Body of pancreas (tissue), 4 donors: ENCODE measurements around the gene KIAA0232. TPM values are rescaled to one million over a fixed set of nuclear protein-coding genes. Genes with fewer than 3 reads are reported as not detected.

ENCODE experiments used
- ATAC-seq: fragments of 150-250 bp; one replicate; pipeline ENCODE4 v1.9.1; 2016
- DNase-seq, 4 donors: peaks; one replicate each; pipeline ENCODE4 v3.0.0-alpha.2; 2019
- H3K27ac ChIP-seq, 4 donors: fragments of 200-600 bp; sonication (generic); 1 replicate in 3 of 4; 2 replicates in 1 of 4; pipeline versions ENCODE4 v1.5.1 to v1.6.1; 2016 to 2019; ENCODE audit warnings: mild to moderate bottlenecking in 1 of 4, mixed read lengths in 1 of 4, moderate library complexity in 1 of 4
- H3K27me3 ChIP-seq, 2 donors: fragments of 200-600 bp; sonication (generic); one replicate each; pipeline ENCODE4 v1.6.0; 2016; ENCODE audit warnings: mild to moderate bottlenecking in 1 of 2
- H3K36me3 ChIP-seq, 2 donors: fragments of 200-600 bp; sonication (generic); replicated peaks in 1 of 2; 2 replicates each; pipeline ENCODE4 v1.5.1; 2016; ENCODE audit warnings: low read depth in 2 of 2; ENCODE audit not compliant: insufficient read depth in 1 of 2
- H3K4me1 ChIP-seq: fragments of 200-600 bp; sonication (generic); one replicate; pipeline ENCODE4 v1.6.0; 2016
- H3K4me3 ChIP-seq, 2 donors: fragments of 200-600 bp; sonication (generic); 1 replicate in 1 of 2; 2 replicates in 1 of 2; pipeline ENCODE4 v1.5.1; 2016 to 2019
- H3K9me3 ChIP-seq, 3 donors: fragments of 200-600 bp; sonication (generic); 1 replicate in 2 of 3; 2 replicates in 1 of 3; pipeline ENCODE4 v1.5.1; 2016
- POLR2A ChIP-seq, 3 donors: fragments of 450-650 bp; IDR thresholded peaks; one replicate each; pipeline ENCODE4 v1.6.1; 2016; ENCODE audit warnings: antibody characterized with exemption in 3 of 3, mild to moderate bottlenecking in 2 of 3
- WGBS, 2 donors: methylation state at CpG; one replicate each; pipeline ENCODE4 v1.1.5; 2017; 5-methylcytosine and 5-hydroxymethylcytosine counted together
- intact Hi-C: fragments of 100-400 bp; cut with DNase I; formaldehyde crosslinking; loops from one replicate; pipeline ENCODE4 v1.15.1; 2023
- total RNA-seq, 2 donors: library from RNA; depleted of rRNA; stranded (reverse); fragments of >200 nt; gene quantifications; one replicate each; pipeline ENCODE4 v1.1.0, GENCODE V29; 2016
- TF ChIP-seq, protein P1 (sequence below), 7 experiments: fragments of 450-650 bp in 4 of 7; fragments of 200-600 bp in 3 of 7; sonication (generic) in 3 of 7; IDR thresholded peaks; one replicate each; pipeline ENCODE4 v1.5.1; 2016 to 2019; ENCODE audit warnings: antibody characterized with exemption in 7 of 7

The KIAA0232 gene
- total RNA-seq, 2 donors from 2014 or later = 9.6 to 15.0 TPM

DNA sequence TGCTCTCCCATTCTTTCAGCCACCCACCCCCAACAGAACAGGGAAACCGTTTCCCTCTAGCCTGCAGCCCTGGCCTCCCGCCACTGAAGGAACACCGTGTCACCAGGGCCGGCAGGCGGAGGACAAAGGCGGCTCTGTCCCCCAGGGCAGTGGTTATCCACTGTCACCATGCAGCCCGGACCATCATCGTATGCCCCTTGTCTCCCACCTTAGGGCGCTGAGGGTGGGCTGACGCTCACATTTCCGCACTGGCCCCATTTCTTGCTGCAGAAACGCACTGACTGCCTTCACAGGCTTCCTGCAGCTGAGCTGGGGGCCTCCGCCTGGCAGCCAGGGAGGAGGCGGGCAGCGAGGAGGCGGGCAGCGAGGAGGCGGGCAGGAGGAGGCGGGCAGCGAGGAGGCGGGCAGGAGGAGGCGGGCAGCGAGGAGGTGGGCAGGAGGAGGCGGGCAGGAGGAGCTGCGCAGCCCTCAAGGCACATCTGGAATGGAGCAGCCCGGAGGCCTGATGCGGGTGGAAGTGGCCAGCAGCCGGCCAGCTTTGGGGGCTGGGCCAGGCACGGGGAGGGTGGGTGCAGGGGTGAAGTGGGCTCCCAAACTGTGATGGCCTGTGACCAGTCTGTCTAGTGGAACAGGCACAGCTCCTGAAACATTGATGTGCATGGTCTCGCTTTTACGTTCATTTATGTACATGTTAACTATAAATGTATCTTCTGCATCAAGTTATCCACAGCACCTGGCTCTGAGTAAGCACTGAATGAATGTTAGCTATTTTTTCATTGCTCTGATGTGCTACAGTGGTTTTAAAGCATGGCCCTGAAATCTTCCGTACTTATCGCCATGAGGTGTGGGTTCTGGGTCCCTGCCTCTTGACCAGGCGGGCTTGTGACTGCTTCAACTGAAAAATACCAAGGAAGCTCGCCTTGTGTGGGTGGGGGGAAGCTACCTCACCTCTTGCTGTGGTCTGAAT, 20.6 kb upstream of the KIAA0232 start:
- WGBS, 2 donors = 54 to 70% methylated on average over 27 to 35 of the region's 35 CpGs
- no peaks in the 10 kb centered on the region for H3K4me1 ChIP-seq
- TF ChIP-seq POLR2A (IDR thresholded peaks at IDR 0.05) = peak in 1 of 3 donors; percentile 17
- TF ChIP-seq, protein P1, sequence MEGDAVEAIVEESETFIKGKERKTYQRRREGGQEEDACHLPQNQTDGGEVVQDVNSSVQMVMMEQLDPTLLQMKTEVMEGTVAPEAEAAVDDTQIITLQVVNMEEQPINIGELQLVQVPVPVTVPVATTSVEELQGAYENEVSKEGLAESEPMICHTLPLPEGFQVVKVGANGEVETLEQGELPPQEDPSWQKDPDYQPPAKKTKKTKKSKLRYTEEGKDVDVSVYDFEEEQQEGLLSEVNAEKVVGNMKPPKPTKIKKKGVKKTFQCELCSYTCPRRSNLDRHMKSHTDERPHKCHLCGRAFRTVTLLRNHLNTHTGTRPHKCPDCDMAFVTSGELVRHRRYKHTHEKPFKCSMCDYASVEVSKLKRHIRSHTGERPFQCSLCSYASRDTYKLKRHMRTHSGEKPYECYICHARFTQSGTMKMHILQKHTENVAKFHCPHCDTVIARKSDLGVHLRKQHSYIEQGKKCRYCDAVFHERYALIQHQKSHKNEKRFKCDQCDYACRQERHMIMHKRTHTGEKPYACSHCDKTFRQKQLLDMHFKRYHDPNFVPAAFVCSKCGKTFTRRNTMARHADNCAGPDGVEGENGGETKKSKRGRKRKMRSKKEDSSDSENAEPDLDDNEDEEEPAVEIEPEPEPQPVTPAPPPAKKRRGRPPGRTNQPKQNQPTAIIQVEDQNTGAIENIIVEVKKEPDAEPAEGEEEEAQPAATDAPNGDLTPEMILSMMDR (IDR thresholded peaks at IDR 0.05) = no peak
- DNase-seq (peak in 3 of 4 donors; percentile 46 to 55 (median 49)), ATAC-seq (peak; percentile 73)
- H3K36me3 ChIP-seq = no peaks in the 10 kb centered on the region
- no peaks in the 10 kb centered on the region for H3K9me3 ChIP-seq
- H3K27me3 ChIP-seq = no peaks in the 10 kb centered on the region
- intact Hi-C loops = no loop called here
- H3K4me3 ChIP-seq = no peak overlapping the region
- H3K27ac ChIP-seq = peak overlapping the region in 2 of 4 donors; percentile 29 to 66

- no peak overlapping the region for H3K4me3 ChIP-seq
- no peak for ATAC-seq
- no peak overlapping the region for H3K27ac ChIP-seq
- TF ChIP-seq POLR2A (IDR thresholded peaks at IDR 0.05) = no peak
- TF ChIP-seq, protein P1 (IDR thresholded peaks at IDR 0.05) = no peak
- H3K9me3 ChIP-seq = no peaks in the 10 kb centered on the region
- H3K36me3 ChIP-seq = no peaks in the 10 kb centered on the region
- no peaks in the 10 kb centered on the region for H3K27me3 ChIP-seq
- peaks cover 7% of the 10 kb centered on the region for H3K4me1 ChIP-seq
- no peak for DNase-seq
- 78 to 86% methylated on average over 15 to 16 of the region's 16 CpGs for WGBS, 2 donors
- intact Hi-C loops = no loop called here
Observed at GRCh38 chr4:6763330-6763851, 19.1 kb upstream of the KIAA0232 start.

GRCh38 chr4:6764976-6765620, 17.4 kb upstream of the KIAA0232 start:
- ATAC-seq = no peak
- TF ChIP-seq, protein P1 (IDR thresholded peaks at IDR 0.05) = no peak
- TF ChIP-seq POLR2A (IDR thresholded peaks at IDR 0.05) = no peak
- peaks cover 7% of the 10 kb centered on the region for H3K4me1 ChIP-seq
- 74 to 80% methylated on average over 11 of the region's 11 CpGs for WGBS, 2 donors
- H3K4me3 ChIP-seq = no peak overlapping the region
- no peaks in the 10 kb centered on the region for H3K36me3 ChIP-seq
- H3K27ac ChIP-seq = no peak overlapping the region
- no peaks in the 10 kb centered on the region for H3K27me3 ChIP-seq
- intact Hi-C loops = no loop called here
- no peak for DNase-seq
- H3K9me3 ChIP-seq = no peaks in the 10 kb centered on the region

GRCh38 chr4:6765703-6766102, 16.8 kb upstream of the KIAA0232 start:
- TF ChIP-seq POLR2A (IDR thresholded peaks at IDR 0.05) = no peak
- TF ChIP-seq, protein P1 (IDR thresholded peaks at IDR 0.05) = no peak
- Histone ChIP-seq H3K4me1 (peaks cover 7% of the 10 kb centered on the region), H3K36me3 (no peaks in the 10 kb centered on the region), H3K27me3 (no peaks in the 10 kb centered on the region), H3K9me3 (no peaks in the 10 kb centered on the region), H3K4me3 (no peak overlapping the region), H3K27ac (no peak overlapping the region)
- DNase-seq (no peak), ATAC-seq (no peak)
- intact Hi-C loops = no loop called here
- WGBS, 2 donors = 90 to 100% methylated on average over 2 of the region's 2 CpGs
